H1 (cell line): ENCODE measurements around the gene CHD6. TPM values are rescaled to one million over a fixed set of nuclear protein-coding genes. Genes with fewer than 3 reads are reported as not detected.

Source experiments
- CTCF ChIA-PET: fragments of 300-600 bp; sonication (Branson Sonifier 250); formaldehyde crosslinking; loops from one replicate; lab custom pipeline; 2021; ENCODE audit not compliant: partially characterized antibody; lab: Charles Lee
- POLR2A ChIA-PET: fragments of 300-600 bp; sonication (Branson Sonifier 250); formaldehyde crosslinking; loops from one replicate; lab custom pipeline; 2021; ENCODE audit warnings: inconsistent platforms; ENCODE audit not compliant: partially characterized antibody; lab: Charles Lee
- DNase-seq, 2 experiments: peaks; one replicate each; pipeline versions ENCODE4 v3.0.0 to v3.0.0-alpha.2; 2010 to 2022; ENCODE audit warnings: low spot score in 2 of 2, low read depth in 1 of 2, mixed read lengths in 1 of 2
- FAIRE-seq: peaks from 2 replicates; lab custom pipeline; 2011; peaks lifted over from hg19 to GRCh38; lab: Jason Lieb, UNC
- H2AFZ ChIP-seq: 2 replicates; pipeline ENCODE4 v1.8.1; 2012; ENCODE audit warnings: low read length, inconsistent platforms
- H2AK5ac ChIP-seq: 2 replicates; pipeline ENCODE4 v1.6.1; 2013; ENCODE audit warnings: low read depth, low read length
- H2BK120ac ChIP-seq: replicated peaks from 2 replicates; pipeline ENCODE3; 2013; ENCODE audit warnings: low read depth, low read length, inconsistent platforms
- H2BK12ac ChIP-seq: 2 replicates; pipeline ENCODE4 v1.6.1; 2013; ENCODE audit warnings: low read depth, low read length
- H2BK15ac ChIP-seq: 2 replicates; pipeline ENCODE4 v1.6.1; 2013; ENCODE audit warnings: low read length
- H2BK20ac ChIP-seq: 2 replicates; pipeline ENCODE4 v1.6.1; 2013; ENCODE audit warnings: low read length
- H2BK5ac ChIP-seq: 2 replicates; pipeline ENCODE4 v1.6.1; 2013; ENCODE audit warnings: low read depth, low read length
- H3K14ac ChIP-seq: 2 replicates; pipeline ENCODE4 v1.6.1; 2013; ENCODE audit warnings: inconsistent platforms; ENCODE audit not compliant: insufficient read length
- H3K18ac ChIP-seq: 2 replicates; pipeline ENCODE4 v1.6.1; 2013; ENCODE audit warnings: low read length; ENCODE audit errors: extremely low read depth
- H3K23ac ChIP-seq: 2 replicates; pipeline ENCODE4 v1.6.1; 2013; ENCODE audit warnings: inconsistent platforms; ENCODE audit not compliant: insufficient read length
- H3K23me2 ChIP-seq: 2 replicates; pipeline ENCODE4 v1.6.1; 2013; ENCODE audit warnings: low read depth, low read length
- H3K27ac ChIP-seq: 2 replicates; pipeline ENCODE4 v1.6.1; 2011; ENCODE audit warnings: low read depth, low read length, inconsistent platforms
- H3K27me3 ChIP-seq, 4 experiments: replicated peaks in 1 of 4; 1 replicate in 1 of 4; 2 replicates in 3 of 4; pipeline versions ENCODE4 v1.6.1 to v1.8.1; 2011 to 2013; ENCODE audit warnings: low read length in 3 of 4, mild to moderate bottlenecking in 3 of 4, inconsistent platforms in 2 of 4, mixed read lengths in 2 of 4, moderate library complexity in 1 of 4; ENCODE audit not compliant: control insufficient read depth in 3 of 4, insufficient read depth in 3 of 4; ENCODE audit errors: extremely low read depth in 1 of 4
- H3K36me3 ChIP-seq, 4 experiments: 2 replicates each; pipeline versions ENCODE4 v1.6.1 to v1.8.1; 2011 to 2013; ENCODE audit warnings: mild to moderate bottlenecking in 4 of 4, low read length in 3 of 4, moderate library complexity in 2 of 4, control low read depth in 1 of 4, inconsistent platforms in 1 of 4; ENCODE audit not compliant: insufficient read depth in 4 of 4, control insufficient read depth in 2 of 4
- H3K4ac ChIP-seq: replicated peaks from 2 replicates; pipeline ENCODE3; 2013; ENCODE audit warnings: low read length, low read depth, mixed read lengths, inconsistent platforms; ENCODE audit not compliant: insufficient read length
- H3K4me1 ChIP-seq, 4 experiments: replicated peaks in 1 of 4; 1 replicate in 1 of 4; 2 replicates in 3 of 4; pipeline versions ENCODE4 v1.6.1 to v1.8.1; 2011 to 2013; ENCODE audit warnings: low read length in 3 of 4, inconsistent platforms in 2 of 4, mixed read lengths in 1 of 4; ENCODE audit not compliant: insufficient read depth in 4 of 4, control insufficient read depth in 3 of 4
- H3K4me2 ChIP-seq, 2 experiments: 2 replicates each; pipeline versions ENCODE4 v1.6.1 to v1.8.1; 2011 to 2013; ENCODE audit warnings: low read depth in 2 of 2, low read length in 2 of 2, control low read depth in 1 of 2, inconsistent platforms in 1 of 2, mild to moderate bottlenecking in 1 of 2; ENCODE audit not compliant: insufficient read depth in 1 of 2
- H3K4me3 ChIP-seq, 4 experiments: fragments of 200-600, 300-600 bp in 1 of 4; sonication (generic), shearing (Covaris generic), sonication (Bioruptor Twin) in 1 of 4; 2 replicates each; pipeline versions ENCODE4 v1.5.1 to v1.8.1; 2011 to 2016; ENCODE audit warnings: low read length in 4 of 4, low read depth in 3 of 4, control low read depth in 2 of 4, inconsistent platforms in 2 of 4, mild to moderate bottlenecking in 2 of 4, mixed read lengths in 1 of 4, moderate library complexity in 1 of 4; ENCODE audit not compliant: insufficient read depth in 2 of 4; ENCODE audit errors: extremely low read depth in 1 of 4
- H3K56ac ChIP-seq: replicated peaks from 2 replicates; pipeline ENCODE3; 2013; ENCODE audit warnings: low read depth, mild to moderate bottlenecking, mixed read lengths, low read length, inconsistent platforms; ENCODE audit not compliant: insufficient read length
- H3K79me1 ChIP-seq: 2 replicates; pipeline ENCODE4 v1.6.1; 2013; ENCODE audit warnings: low read depth, low read length, control low read depth
- H3K79me2 ChIP-seq, 2 experiments: 2 replicates each; pipeline versions ENCODE4 v1.6.1 to v1.8.1; 2012 to 2013; ENCODE audit warnings: low read length in 2 of 2, mild to moderate bottlenecking in 2 of 2, inconsistent platforms in 1 of 2; ENCODE audit not compliant: insufficient read depth in 2 of 2, control insufficient read depth in 1 of 2
- H3K9ac ChIP-seq, 4 experiments: replicated peaks in 1 of 4; 1 replicate in 1 of 4; 2 replicates in 3 of 4; pipeline versions ENCODE4 v1.6.1 to v1.8.1; 2011 to 2013; ENCODE audit warnings: low read depth in 3 of 4, low read length in 3 of 4, control low read depth in 2 of 4, mild to moderate bottlenecking in 2 of 4, moderate library complexity in 2 of 4, inconsistent platforms in 1 of 4; ENCODE audit errors: extremely low read depth in 1 of 4
- H3K9me3 ChIP-seq, 2 experiments: 2 replicates each; pipeline versions ENCODE4 v1.6.1 to v1.8.1; 2012 to 2013; ENCODE audit warnings: mild to moderate bottlenecking in 2 of 2, moderate library complexity in 2 of 2, control low read depth in 1 of 2, inconsistent platforms in 1 of 2, low read depth in 1 of 2, low read length in 1 of 2, mixed read lengths in 1 of 2; ENCODE audit not compliant: insufficient read depth in 2 of 2
- H4K20me1 ChIP-seq, 2 experiments: replicated peaks in 1 of 2; 2 replicates each; pipeline versions ENCODE3 to v1.8.1; 2011 to 2013; ENCODE audit warnings: inconsistent platforms in 2 of 2, low read length in 2 of 2, mild to moderate bottlenecking in 1 of 2; ENCODE audit not compliant: insufficient read depth in 2 of 2, control insufficient read depth in 1 of 2
- H4K5ac ChIP-seq: 2 replicates; pipeline ENCODE4 v1.6.1; 2013; ENCODE audit warnings: low read length, low read depth, mixed read lengths, inconsistent platforms; ENCODE audit not compliant: insufficient read length
- H4K8ac ChIP-seq: 2 replicates; pipeline ENCODE4 v1.8.0; 2013; ENCODE audit warnings: mild to moderate bottlenecking, moderate library complexity, low read length, inconsistent platforms; ENCODE audit not compliant: insufficient read depth; ENCODE audit errors: extremely low read depth
- H4K91ac ChIP-seq: replicated peaks from 2 replicates; pipeline ENCODE3; 2013; ENCODE audit warnings: low read length, mixed read lengths, inconsistent platforms; ENCODE audit not compliant: insufficient read length
- whole genome bisulfite sequencing, 2 experiments: shearing (Covaris generic) in 1 of 2; methylation state at CpG; one replicate each; pipeline versions ENCODE4 v1.1.6 to v1.1.7; 2013 to 2015; ENCODE audit warnings: low lambda C conversion rate in 2 of 2, mixed read lengths in 2 of 2, inconsistent platforms in 1 of 2, low coverage in 1 of 2, missing lambda C conversion rate in 1 of 2; ENCODE audit not compliant: insufficient replicate concordance in 2 of 2, insufficient coverage in 1 of 2, insufficient read length in 1 of 2; ENCODE audit errors: extremely low coverage in 1 of 2, missing lambda C conversion rate in 1 of 2; 5-methylcytosine and 5-hydroxymethylcytosine counted together
- polyA plus RNA-seq, 7 experiments: library from polyadenylated mRNA; depleted of rRNA in 3 of 7; stranded (reverse) in 5 of 7; unstranded in 2 of 7; fragments of >200 nt in 5 of 7; fragments of 200-250 nt in 2 of 7; gene quantifications; 1 replicate in 5 of 7; 2 replicates in 1 of 7; 4 replicates in 1 of 7; pipeline versions ENCODE4 v1.2.1 to v1.2.3, GENCODE V29; 2011 to 2013; ENCODE audit warnings: missing spikeins in 2 of 7, mixed read lengths in 2 of 7
- total RNA-seq: library from RNA; stranded (reverse); fragmentation: NEBNext Ultra II Directional; extraction: Animal tissue kit (Norgen Biotek cat#: 25700); gene quantifications from 2 replicates; pipeline ENCODE4 v1.2.1, GENCODE V29; 2021

The CHD6 gene
- total and polyA plus RNA-seq, 2 of the 8 experiments (the other 6 are each of a cell fraction or from before 2014, with no cell fraction given): 11.1 to 62.9 TPM

GRCh38 chr20:41499961-41500725, 118.0 kb downstream of the CHD6 start:
- DNase-seq: no peak
- H2BK12ac ChIP-seq: no peak overlapping the region
- no peak overlapping the region for H2AK5ac ChIP-seq
- peaks cover 0 to 5% of the 10 kb centered on the region in 2 experiments; a peak in 1 of 4 replicates for H3K79me2 ChIP-seq
- H3K23me2 ChIP-seq: no peaks in the 10 kb centered on the region
- CTCF ChIA-PET: interaction anchor here (0.7 kb wide), 1 partner anchor 120 kb away, joined by 3 read pairs; no protein-coding TSS in a partner anchor
- H3K4ac ChIP-seq: no peak overlapping the region
- no peak overlapping the region for H4K91ac ChIP-seq
- no peak overlapping the region for H2BK5ac ChIP-seq
- H3K79me1 ChIP-seq: no peaks in the 10 kb centered on the region
- H3K36me3 ChIP-seq: peaks cover 0 to 23% (median 8%) of the 10 kb centered on the region in 4 experiments; a peak in 5 of 8 replicates
- no peak overlapping the region for H3K56ac ChIP-seq
- H3K27me3 ChIP-seq: no peaks in the 10 kb centered on the region
- H4K5ac ChIP-seq: no peak overlapping the region
- 77% methylated on average over 4 of the region's 4 CpGs; no CpG with 5 or more reads in 1 of the 2 experiments for WGBS, 2 experiments
- H3K23ac ChIP-seq: no peak overlapping the region
- no peak overlapping the region for H3K4me3 ChIP-seq
- POLR2A ChIA-PET: interaction anchor here (1.7 kb wide), 1 partner anchor 29 kb away, joined by 3 read pairs; no protein-coding TSS in a partner anchor
- no peak overlapping the region for H3K4me2 ChIP-seq
- peaks cover 0 to 2% of the 10 kb centered on the region in 2 experiments for H4K20me1 ChIP-seq
- H2BK15ac ChIP-seq: no peak overlapping the region
- no peak overlapping the region for H3K27ac ChIP-seq
- no peak for FAIRE-seq
- no peak overlapping the region for H2BK20ac ChIP-seq
- H2BK120ac ChIP-seq: no peak overlapping the region
- no peak overlapping the region for H3K18ac ChIP-seq
- no peak overlapping the region for H4K8ac ChIP-seq
- H3K14ac ChIP-seq: no peak overlapping the region
- H2AFZ ChIP-seq: no peak overlapping the region
- H3K4me1 ChIP-seq: no peaks in the 10 kb centered on the region; a peak in 1 of 7 replicates
- no peaks in the 10 kb centered on the region for H3K9me3 ChIP-seq
- H3K9ac ChIP-seq: no peak overlapping the region
